GM19438 (cell line): Measurements from ENCODE around the gene CFAP210.
"Not testable (repeated sequence)": the region's sequence is repeated elsewhere in the genome, so short reads cannot be mapped to it uniquely, and the experiment has no call there.

Source experiments
- ATAC-seq: cut with Tn5 transposase; IDR thresholded peaks from one replicate; pipeline ENCODE4 v1.9.1; 2021; ENCODE audit warnings: low read depth; ENCODE audit not compliant: unreplicated experiment

The CFAP210 gene

GRCh38 chr2:169637620-169638019, 56.6 kb downstream of the CFAP210 start:
- no peak for ATAC-seq

- ATAC-seq, result no peak
Observed at GRCh38 chr2:169636440-169637097, 57.6 kb downstream of the CFAP210 start.

GRCh38 chr2:169625781-169626180, 68.4 kb downstream of the CFAP210 start:
- no peak for ATAC-seq

GRCh38 chr2:169623235-169623634, 71.0 kb downstream of the CFAP210 start:
- no peak for ATAC-seq

- no peak for ATAC-seq
Observed at GRCh38 chr2:169620509-169620908, 73.7 kb downstream of the CFAP210 start.

GRCh38 chr2:169619946-169620345, 74.3 kb downstream of the CFAP210 start:
- ATAC-seq, result no peak

GRCh38 chr2:169615982-169616381, 78.2 kb downstream of the CFAP210 start:
- ATAC-seq, result not testable (repeated sequence)

GRCh38 chr2:169613876-169614275, 80.3 kb downstream of the CFAP210 start:
- no peak for ATAC-seq

GRCh38 chr2:169609264-169609663, 84.9 kb downstream of the CFAP210 start:
- ATAC-seq, result no peak

GRCh38 chr2:169599568-169599967, 94.6 kb downstream of the CFAP210 start:
- ATAC-seq, result no peak

GRCh38 chr2:169598982-169599381, 95.2 kb downstream of the CFAP210 start:
- ATAC-seq, result no peak

- not testable (repeated sequence) for ATAC-seq
Observed at GRCh38 chr2:169596546-169596945, 97.7 kb downstream of the CFAP210 start.
